A549 (cell line): ENCODE data around the gene HRH3. TPM values are rescaled to one million over a fixed set of nuclear protein-coding genes. Genes with fewer than 3 reads are reported as not detected.

Experiments used
- ATAC-seq, 2 experiments: fragments of 200-7000 bp in 1 of 2; fragments of >200 bp in 1 of 2; cut with Nextera tagmentation in 1 of 2; cut with Tn5 transposase in 1 of 2; 3 replicates each; pipeline versions ENCODE4 v1.8.0 to v1.9.1; 2018 to 2020; ENCODE audit warnings: mild to moderate bottlenecking in 1 of 2, moderate library complexity in 1 of 2
- CTCF ChIA-PET: fragments of 300-600 bp; sonication (Branson Sonifier 250); formaldehyde crosslinking; extraction: SDS; loops from one replicate; lab custom pipeline; 2021; ENCODE audit warnings: antibody characterized with exemption, inconsistent platforms; lab: Yijun Ruan, JAX
- POLR2A ChIA-PET: fragments of 350-600 bp; formaldehyde crosslinking; extraction: SDS; loops from one replicate; lab custom pipeline; 2021; ENCODE audit warnings: antibody characterized with exemption, inconsistent platforms; lab: Yijun Ruan, JAX
- DNase-seq, 2 experiments: peaks; one replicate each; pipeline versions ENCODE4 v3.0.0 to v3.0.0-alpha.2; 2011 to 2016; ENCODE audit warnings: low read depth in 1 of 2, low spot score in 1 of 2
- FAIRE-seq: peaks from 2 replicates; lab custom pipeline; 2011; peaks lifted over from hg19 to GRCh38; lab: Jason Lieb, UNC
- H3K27ac ChIP-seq, 2 experiments: fragments of >200 bp; sonication (Bioruptor Twin); formaldehyde crosslinking; 3 replicates each; pipeline ENCODE4 v1.5.1; 2016 to 2017
- H3K4me1 ChIP-seq: fragments of >200 bp; sonication (Bioruptor Twin); formaldehyde crosslinking; 3 replicates; pipeline ENCODE4 v1.6.1; 2016
- H3K4me2 ChIP-seq: fragments of >200 bp; sonication (Bioruptor Twin); formaldehyde crosslinking; 3 replicates; pipeline ENCODE4 v1.6.1; 2016
- H3K4me3 ChIP-seq: fragments of >200 bp; sonication (Bioruptor Twin); formaldehyde crosslinking; 3 replicates; pipeline ENCODE4 v1.5.1; 2016
- H3K9me3 ChIP-seq: fragments of >200 bp; sonication (Bioruptor Twin); formaldehyde crosslinking; 3 replicates; pipeline ENCODE4 v1.6.1; 2016
- BHLHE40 ChIP-seq: IDR thresholded peaks from 2 replicates; pipeline ENCODE4 v1.6.1; 2012; ENCODE audit warnings: low read depth, low read length, inconsistent platforms
- CBX2 ChIP-seq: fragments of 200-600 bp; sonication (generic); IDR thresholded peaks from 2 replicates; pipeline ENCODE4 v1.6.1; 2016; ENCODE audit warnings: low read depth, mild to moderate bottlenecking, borderline replicate concordance
- EP300 ChIP-seq, 2 experiments: fragments of >200 bp; sonication (Bioruptor Twin); formaldehyde crosslinking; IDR thresholded peaks; 2 replicates in 1 of 2; 3 replicates in 1 of 2; pipeline ENCODE4 v1.6.1; 2016 to 2017
- GATA3 ChIP-seq: IDR thresholded peaks from 2 replicates; pipeline ENCODE4 v1.6.1; 2012; ENCODE audit warnings: borderline replicate concordance
- HMGXB4 ChIP-seq: fragments of 250-450 bp; sonication (Bioruptor Pico); IDR thresholded peaks from 2 replicates; pipeline ENCODE4 v1.5.0; 2021; ENCODE audit warnings: mild to moderate bottlenecking, moderate library complexity, borderline replicate concordance
- HOXA7 ChIP-seq: fragments of 250-450 bp; sonication (Bioruptor Pico); IDR thresholded peaks from 2 replicates; pipeline ENCODE4 v1.5.0; 2020; ENCODE audit warnings: mild to moderate bottlenecking, moderate library complexity
- HOXB13 ChIP-seq: fragments of 250-450 bp; sonication (Bioruptor Pico); IDR thresholded peaks from 2 replicates; pipeline ENCODE4 v1.5.0; 2020; ENCODE audit warnings: low read depth, mild to moderate bottlenecking, moderate library complexity
- MAZ ChIP-seq: fragments of 150-350 bp; IDR thresholded peaks from 2 replicates; pipeline ENCODE4 v1.6.1; 2014; ENCODE audit warnings: antibody characterized with exemption, low read depth, low read length, borderline replicate concordance
- NFE2L2 ChIP-seq: fragments of 150-350 bp; conservative IDR thresholded peaks from 2 replicates; pipeline ENCODE4 v1.6.1; 2014; ENCODE audit warnings: low read length
- RAD21 ChIP-seq, 2 experiments: fragments of >200 bp in 1 of 2; sonication (Bioruptor Twin) in 1 of 2; formaldehyde crosslinking in 1 of 2; IDR thresholded peaks in 1 of 2; conservative IDR thresholded peaks in 1 of 2; 2 replicates in 1 of 2; 3 replicates in 1 of 2; pipeline ENCODE4 v1.6.1; 2012 to 2018; ENCODE audit warnings: inconsistent platforms in 1 of 2
- REST ChIP-seq: fragments of 200-600 bp; sonication (generic); IDR thresholded peaks from 2 replicates; pipeline ENCODE4 v1.6.1; 2016; ENCODE audit warnings: antibody characterized with exemption, mild to moderate bottlenecking, moderate library complexity
- RFX5 ChIP-seq: fragments of 450-650 bp; IDR thresholded peaks from 2 replicates; pipeline ENCODE4 v1.7.1; 2014; ENCODE audit warnings: antibody characterized with exemption, mild to moderate bottlenecking, moderate library complexity
- ZC3H11A ChIP-seq: fragments of 450-650 bp; IDR thresholded peaks from 2 replicates; pipeline ENCODE4 v1.6.1; 2014; ENCODE audit warnings: antibody characterized with exemption, mild to moderate bottlenecking
- ZSCAN20 ChIP-seq: fragments of 250-450 bp; sonication (Bioruptor Pico); IDR thresholded peaks from 2 replicates; pipeline ENCODE4 v1.8.0; 2022; ENCODE audit warnings: mild to moderate bottlenecking, moderate library complexity
- WGBS: methylation state at CpG from one replicate; pipeline ENCODE4 v1.1.6; 2017; ENCODE audit errors: missing lambda C conversion rate; 5-methylcytosine and 5-hydroxymethylcytosine counted together
- polyA plus RNA-seq, 4 experiments: library from polyadenylated mRNA; depleted of rRNA in 3 of 4; stranded (reverse); fragments of >200 nt; fragmentation: RNase III in 1 of 4; extraction: RNeasy Plus Mini Kit Qiagen cat#74134 plus additional on column Dnase treatment in 1 of 4; gene quantifications; 2 replicates in 3 of 4; 3 replicates in 1 of 4; pipeline ENCODE4 v1.2.3, GENCODE V29; 2011 to 2017
- TF ChIP-seq, protein P1 (sequence below): fragments of 150-350 bp; IDR thresholded peaks from 2 replicates; pipeline ENCODE4 v1.6.1; 2014; ENCODE audit warnings: low read depth, mild to moderate bottlenecking, low read length
- TF ChIP-seq, protein P2 (sequence below): fragments of >200 bp; sonication (Bioruptor Twin); formaldehyde crosslinking; IDR thresholded peaks from 2 replicates; pipeline ENCODE4 v1.6.1; 2016
- TF ChIP-seq, protein P3 (sequence below): fragments of 250-450 bp; sonication (Bioruptor Pico); IDR thresholded peaks from 2 replicates; pipeline ENCODE4 v1.5.0; 2020; ENCODE audit warnings: low read depth, mild to moderate bottlenecking, moderate library complexity

Gene HRH3
- polyA plus RNA-seq, 2 of the 4 experiments (the other 2 are of a cell fraction): not detected

DNA sequence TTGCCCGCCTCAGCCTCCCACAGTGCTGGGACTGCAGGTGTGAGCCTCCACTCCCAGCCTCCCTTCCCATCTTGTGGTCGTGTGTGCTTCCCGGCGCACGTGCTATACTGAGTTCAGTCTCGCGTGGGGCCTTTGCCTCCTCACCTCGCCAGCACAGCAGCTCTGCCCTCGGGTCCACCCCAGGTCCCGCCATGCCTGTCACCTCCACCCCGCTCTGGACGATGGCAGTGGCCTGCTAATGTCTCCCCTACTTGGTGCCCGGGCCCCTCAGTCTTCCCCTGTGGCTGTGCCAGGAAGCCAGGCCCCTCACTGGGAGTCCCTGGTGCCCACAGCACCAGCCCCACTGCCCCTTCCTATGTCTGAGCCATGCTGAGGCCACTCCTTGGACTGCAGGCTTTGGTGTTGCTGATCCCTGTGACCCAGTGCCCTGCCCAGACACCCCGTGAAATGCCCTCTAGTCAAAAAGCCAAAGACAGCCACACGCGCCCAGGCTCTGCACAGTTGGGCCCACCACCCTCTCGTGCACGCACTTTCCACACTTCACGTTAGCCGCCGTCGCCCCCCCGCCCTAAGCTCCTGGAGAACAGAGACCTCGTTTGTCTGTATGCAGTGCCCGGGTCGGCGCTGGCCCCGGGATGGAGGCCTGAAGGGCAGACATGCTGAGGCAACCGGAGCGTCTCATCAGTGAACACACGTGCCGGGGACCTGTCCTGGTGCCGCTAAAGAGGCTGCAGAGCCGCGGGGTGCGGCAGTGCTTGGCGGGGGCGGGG lies 14.3 kb downstream of the HRH3 start:
- no peak overlapping the region for H3K4me3 ChIP-seq
- no peak overlapping the region for H3K27ac ChIP-seq
- ATAC-seq (no peak), DNase-seq (no peak), FAIRE-seq (no peak)
- H3K9me3 ChIP-seq: no peaks in the 10 kb centered on the region
- TF ChIP-seq ZC3H11A: no peak
- TF ChIP-seq HOXB13 (CRISPR knock-in tag): no peak
- TF ChIP-seq, protein P1, sequence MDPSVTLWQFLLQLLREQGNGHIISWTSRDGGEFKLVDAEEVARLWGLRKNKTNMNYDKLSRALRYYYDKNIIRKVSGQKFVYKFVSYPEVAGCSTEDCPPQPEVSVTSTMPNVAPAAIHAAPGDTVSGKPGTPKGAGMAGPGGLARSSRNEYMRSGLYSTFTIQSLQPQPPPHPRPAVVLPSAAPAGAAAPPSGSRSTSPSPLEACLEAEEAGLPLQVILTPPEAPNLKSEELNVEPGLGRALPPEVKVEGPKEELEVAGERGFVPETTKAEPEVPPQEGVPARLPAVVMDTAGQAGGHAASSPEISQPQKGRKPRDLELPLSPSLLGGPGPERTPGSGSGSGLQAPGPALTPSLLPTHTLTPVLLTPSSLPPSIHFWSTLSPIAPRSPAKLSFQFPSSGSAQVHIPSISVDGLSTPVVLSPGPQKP: no peak
- TF ChIP-seq NFE2L2: no peak
- TF ChIP-seq RAD21 (conservative IDR thresholded peaks at IDR 0.05 in 1 of 2, IDR thresholded peaks at IDR 0.05 in 1 of 2): no peak
- TF ChIP-seq BHLHE40: no peak
- TF ChIP-seq, protein P2, sequence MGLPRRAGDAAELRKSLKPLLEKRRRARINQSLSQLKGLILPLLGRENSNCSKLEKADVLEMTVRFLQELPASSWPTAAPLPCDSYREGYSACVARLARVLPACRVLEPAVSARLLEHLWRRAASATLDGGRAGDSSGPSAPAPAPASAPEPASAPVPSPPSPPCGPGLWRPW: no peak
- no peak for TF ChIP-seq EP300 (IDR thresholded peaks at IDR 0.05)
- no peaks in the 10 kb centered on the region for H3K4me1 ChIP-seq
- 95% methylated on average over 24 of the region's 38 CpGs for WGBS
- CTCF ChIA-PET: no interaction called here
- POLR2A ChIA-PET: no interaction called here
- no peak overlapping the region for H3K4me2 ChIP-seq

- Histone ChIP-seq H3K9me3 (no peaks in the 10 kb centered on the region), H3K4me3 (no peak overlapping the region), H3K4me2 (no peak overlapping the region), H3K4me1 (no peaks in the 10 kb centered on the region), H3K27ac (no peak overlapping the region)
- no peak for DNase-seq
- ChIA-PET CTCF (no interaction called here), POLR2A (no interaction called here)
- ATAC-seq: no peak
- no peak for TF ChIP-seq GATA3
- no peak for TF ChIP-seq ZC3H11A
- TF ChIP-seq REST: no peak
- TF ChIP-seq HMGXB4 (CRISPR knock-in tag): no peak
- no peak for TF ChIP-seq CBX2
- no peak for TF ChIP-seq HOXA7 (CRISPR knock-in tag)
- no peak for TF ChIP-seq ZSCAN20 (CRISPR knock-in tag)
- no peak for TF ChIP-seq MAZ
- TF ChIP-seq, protein P3, sequence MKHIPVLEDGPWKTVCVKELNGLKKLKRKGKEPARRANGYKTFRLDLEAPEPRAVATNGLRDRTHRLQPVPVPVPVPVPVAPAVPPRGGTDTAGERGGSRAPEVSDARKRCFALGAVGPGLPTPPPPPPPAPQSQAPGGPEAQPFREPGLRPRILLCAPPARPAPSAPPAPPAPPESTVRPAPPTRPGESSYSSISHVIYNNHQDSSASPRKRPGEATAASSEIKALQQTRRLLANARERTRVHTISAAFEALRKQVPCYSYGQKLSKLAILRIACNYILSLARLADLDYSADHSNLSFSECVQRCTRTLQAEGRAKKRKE: no peak
- no peak for TF ChIP-seq RFX5
- 89% methylated on average over 22 of the region's 22 CpGs for WGBS
- FAIRE-seq: no peak
Measured at GRCh38 chr20:62203378-62204030, 16.6 kb downstream of the HRH3 start.
